Measurements from ENCODE around the gene RASA2. TPM values are rescaled to one million over a fixed set of nuclear protein-coding genes. Genes with fewer than 3 reads are reported as not detected.
A peak's percentile ranks its signal among the peaks of the same experiment; 100 is the strongest.

The RASA2 gene
- total and polyA plus RNA-seq, 9 of the 15 experiments (the other 6 are each of a cell fraction or from before 2014, with no cell fraction given), result 2.0 to 12.8 (median 9.5) TPM

- in situ Hi-C loops (cut with MboI), result no loop called here
- no peaks in the 10 kb centered on the region for H3K79me2 ChIP-seq (ENCODE audit: control insufficient read depth, insufficient read depth, low read length)
- FAIRE-seq (peak; percentile 46), ATAC-seq (peak; percentile 68), DNase-seq (ENCODE audit: extremely low read depth in 1 of 4, low spot score in 3 of 4) (peak; percentile 70 to 84 (median 78))
- BruUV-seq (replicated peaks), result no TSS peak
- H3K27ac ChIP-seq (ENCODE audit: extremely low read depth, low read depth, low read length), result peak overlapping the region; percentile 37
- WGBS (ENCODE audit: insufficient coverage, low coverage, missing lambda C conversion rate), result 6% methylated on average over 7 of the region's 7 CpGs
- H3K4me3 ChIP-seq, result no peak overlapping the region
- H3K9me1 ChIP-seq (ENCODE audit: control insufficient read depth, insufficient read depth, low read length), result no peaks in the 10 kb centered on the region
- H3K36me3 ChIP-seq (ENCODE audit: control insufficient read depth, insufficient read depth, low read length), result no peaks in the 10 kb centered on the region
- H3K9me3 ChIP-seq (replicated peaks; ENCODE audit: control insufficient read depth, insufficient read depth, low read depth, low read length), result 0 out of 2 replicates have a peak, but pooled peaks cover 4% of the 10 kb centered on the region
- H2AFZ ChIP-seq (ENCODE audit: low read depth, low read length), result peak overlapping the region; percentile 82
- ChIA-PET POLR2A (interaction anchor here (0.6 to 2.5 kb wide), 7 partner anchors 10 to 281 kb away, joined by 3 to 11 read pairs (median 3); no protein-coding TSS in a partner anchor), CTCF (ENCODE audit: low intra/inter-chr PET ratio) (interaction anchor here (0.6 to 5.6 kb wide), 4 partner anchors 98 to 156 kb away, joined by 3 to 76 read pairs (median 8); no protein-coding TSS in a partner anchor)
- intact Hi-C loops (cut with micrococcal nuclease), result no loop called here
- peak overlapping the region; percentile 61 for H3K4me2 ChIP-seq (ENCODE audit: insufficient read depth, low read length)
- H3K4me1 ChIP-seq (replicated peaks in 1 of 2; ENCODE audit: control insufficient read depth in 2 of 2, insufficient read depth in 2 of 2, low read length in 2 of 2), result peaks cover 18 to 42% of the 10 kb centered on the region in 2 experiments; a peak in 4 of 5 replicates
- peak overlapping the region in 1 of 2 experiments; percentile 48; a peak in 3 of 4 replicates for H3K9ac ChIP-seq (ENCODE audit: insufficient read depth in 1 of 2, low read depth in 2 of 2, low read length in 2 of 2)
- no peaks in the 10 kb centered on the region for H4K20me1 ChIP-seq (replicated peaks; ENCODE audit: control insufficient read depth, insufficient read depth, low read length)
- no peaks in the 10 kb centered on the region for H3K27me3 ChIP-seq (ENCODE audit: control insufficient read depth in 2 of 2, insufficient read depth in 2 of 2, low read length in 2 of 2)
- TF ChIP-seq BACH1 (tag; IDR thresholded peaks at IDR 0.05) (no peak), CEBPB (tag; IDR thresholded peaks at IDR 0.05) (no peak), HIVEP1 (CRISPR knock-in tag; IDR thresholded peaks at IDR 0.05) (no peak), JUNB (CRISPR knock-in tag; conservative IDR thresholded peaks at IDR 0.05) (no peak), SAFB (IDR thresholded peaks at IDR 0.05; ENCODE audit: borderline replicate concordance, low read depth, low read length) (no peak), HDAC3 (IDR thresholded peaks at IDR 0.05; ENCODE audit: borderline replicate concordance, partially characterized antibody) (no peak), MAZ (CRISPR knock-in tag; conservative IDR thresholded peaks at IDR 0.05 in 1 of 2, IDR thresholded peaks at IDR 0.05 in 1 of 2) (no peak), SP1 (CRISPR knock-in tag; IDR thresholded peaks at IDR 0.05) (no peak), TAL1 (IDR thresholded peaks at IDR 0.05) (peak; percentile 49; the same call in 1 of the 2 replicates), L3MBTL2 (IDR thresholded peaks at IDR 0.05) (peak; percentile 84), TEAD1 (CRISPR knock-in tag; IDR thresholded peaks at IDR 0.05) (no peak), NCOA1 (IDR thresholded peaks at IDR 0.05; ENCODE audit: low read depth) (no peak), ZNF121 (CRISPR knock-in tag; conservative IDR thresholded peaks at IDR 0.05) (no peak), ZNF175 (CRISPR knock-in tag; IDR thresholded peaks at IDR 0.05; ENCODE audit: low read depth) (no peak), ZNF592 (IDR thresholded peaks at IDR 0.05) (peak; percentile 89)
- TF ChIP-seq, protein P1, sequence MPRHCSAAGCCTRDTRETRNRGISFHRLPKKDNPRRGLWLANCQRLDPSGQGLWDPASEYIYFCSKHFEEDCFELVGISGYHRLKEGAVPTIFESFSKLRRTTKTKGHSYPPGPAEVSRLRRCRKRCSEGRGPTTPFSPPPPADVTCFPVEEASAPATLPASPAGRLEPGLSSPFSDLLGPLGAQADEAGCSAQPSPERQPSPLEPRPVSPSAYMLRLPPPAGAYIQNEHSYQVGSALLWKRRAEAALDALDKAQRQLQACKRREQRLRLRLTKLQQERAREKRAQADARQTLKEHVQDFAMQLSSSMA (CRISPR knock-in tag; IDR thresholded peaks at IDR 0.05), result no peak
- TF ChIP-seq, protein P2, sequence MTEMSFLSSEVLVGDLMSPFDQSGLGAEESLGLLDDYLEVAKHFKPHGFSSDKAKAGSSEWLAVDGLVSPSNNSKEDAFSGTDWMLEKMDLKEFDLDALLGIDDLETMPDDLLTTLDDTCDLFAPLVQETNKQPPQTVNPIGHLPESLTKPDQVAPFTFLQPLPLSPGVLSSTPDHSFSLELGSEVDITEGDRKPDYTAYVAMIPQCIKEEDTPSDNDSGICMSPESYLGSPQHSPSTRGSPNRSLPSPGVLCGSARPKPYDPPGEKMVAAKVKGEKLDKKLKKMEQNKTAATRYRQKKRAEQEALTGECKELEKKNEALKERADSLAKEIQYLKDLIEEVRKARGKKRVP (CRISPR knock-in tag; IDR thresholded peaks at IDR 0.05), result no peak
Measured at GRCh38 chr3:141459008-141459407, 27.8 kb upstream of the RASA2 start.

All from K562 (cell line).